OCI-LY3 (cell line): ENCODE measurements around the gene FMNL1.

ENCODE experiments used
- H2AFZ ChIP-seq: fragments of 200-600, 300-600 bp; shearing (Covaris generic); 2 replicates; pipeline ENCODE4 v1.6.0; 2014; ENCODE audit warnings: antibody characterized with exemption, low read depth, low read length
- H3K27ac ChIP-seq: fragments of 200-600, 300-600 bp; sonication (generic); 2 replicates; pipeline ENCODE4 v1.5.1; 2014; ENCODE audit warnings: mild to moderate bottlenecking, low read length, moderate library complexity, mixed read lengths
- H3K27me3 ChIP-seq: fragments of 200-600, 300-600 bp; sonication (generic); 2 replicates; pipeline ENCODE4 v1.6.1; 2014; ENCODE audit warnings: low read depth, low read length, mixed read lengths
- H3K36me3 ChIP-seq: fragments of 200-600, 300-600 bp; sonication (generic); replicated peaks from 2 replicates; pipeline ENCODE3; 2014; ENCODE audit warnings: low read depth, low read length, mixed read lengths
- H3K4me1 ChIP-seq: fragments of 300-600, 200-600 bp; sonication (generic); 2 replicates; pipeline ENCODE4 v1.6.1; 2014; ENCODE audit warnings: low read length, mixed read lengths
- H3K4me2 ChIP-seq: fragments of 200-600, 300-600 bp; sonication (generic); 2 replicates; pipeline ENCODE4 v1.6.1; 2014; ENCODE audit warnings: low read length, mixed read lengths
- H3K4me3 ChIP-seq: fragments of 300-600, 200-600 bp; sonication (generic); 2 replicates; pipeline ENCODE4 v1.5.1; 2014; ENCODE audit warnings: antibody characterized with exemption, mild to moderate bottlenecking, low read length, moderate library complexity
- H3K79me2 ChIP-seq: fragments of 300-600, 200-600 bp; shearing (Covaris generic); 2 replicates; pipeline ENCODE4 v1.6.1; 2014; ENCODE audit warnings: mild to moderate bottlenecking, low read length, mixed read lengths
- H3K9ac ChIP-seq: fragments of 300-600, 200-600 bp; shearing (Covaris generic); 2 replicates; pipeline ENCODE4 v1.6.0; 2014; ENCODE audit warnings: mild to moderate bottlenecking, low read length, moderate library complexity
- H3K9me3 ChIP-seq: fragments of 200-600, 300-600 bp; shearing (Covaris generic); 2 replicates; pipeline ENCODE4 v1.6.1; 2014; ENCODE audit warnings: low read length, mixed read lengths; ENCODE audit not compliant: insufficient read depth
- H4K20me1 ChIP-seq: fragments of 200-600, 300-600 bp; sonication (generic); 2 replicates; pipeline ENCODE4 v1.6.1; 2016; ENCODE audit warnings: low read length, mixed read lengths; ENCODE audit not compliant: insufficient read depth
- CTCF ChIP-seq: fragments of 200-600, 300-600 bp; sonication (generic); IDR thresholded peaks from 2 replicates; pipeline ENCODE4 v1.5.1; 2014; ENCODE audit warnings: antibody characterized with exemption, low read length, low read depth
- EZH2phosphoT487 ChIP-seq: fragments of 200-600 bp; shearing (Covaris generic); IDR thresholded peaks from 2 replicates; pipeline ENCODE4 v1.6.1; 2018; ENCODE audit warnings: antibody characterized with exemption, mixed run types, low read depth

FMNL1 gene

GRCh38 chr17:45289301-45290268, 67.9 kb downstream of the FMNL1 start:
- no peak overlapping the region for H2AFZ ChIP-seq
- H3K36me3 ChIP-seq: peaks cover 57% of the 10 kb centered on the region
- no peak overlapping the region for H3K4me2 ChIP-seq
- no peak overlapping the region for H3K27ac ChIP-seq
- H3K4me1 ChIP-seq: peaks cover 38% of the 10 kb centered on the region
- TF ChIP-seq EZH2phosphoT487 (no peak), CTCF (no peak)
- H3K9ac ChIP-seq: no peak overlapping the region
- H3K9me3 ChIP-seq: no peaks in the 10 kb centered on the region
- peaks cover 57% of the 10 kb centered on the region for H4K20me1 ChIP-seq
- H3K27me3 ChIP-seq: no peaks in the 10 kb centered on the region
- no peak overlapping the region for H3K4me3 ChIP-seq
- H3K79me2 ChIP-seq: peaks cover 58% of the 10 kb centered on the region

GRCh38 chr17:45290269-45290765, 68.6 kb downstream of the FMNL1 start:
- TF ChIP-seq EZH2phosphoT487: no peak
- no peak for TF ChIP-seq CTCF
- Histone ChIP-seq H3K4me2 (no peak overlapping the region), H4K20me1 (peaks cover 64% of the 10 kb centered on the region), H2AFZ (no peak overlapping the region), H3K36me3 (peaks cover 60% of the 10 kb centered on the region), H3K27me3 (no peaks in the 10 kb centered on the region), H3K4me3 (no peak overlapping the region), H3K27ac (no peak overlapping the region), H3K79me2 (peaks cover 65% of the 10 kb centered on the region), H3K4me1 (peaks cover 46% of the 10 kb centered on the region), H3K9me3 (no peaks in the 10 kb centered on the region), H3K9ac (no peak overlapping the region)

- Histone ChIP-seq H3K79me2 (peaks cover 75% of the 10 kb centered on the region), H3K4me1 (peaks cover 55% of the 10 kb centered on the region), H3K4me3 (no peak overlapping the region), H3K9ac (no peak overlapping the region), H3K36me3 (peaks cover 64% of the 10 kb centered on the region), H3K27me3 (no peaks in the 10 kb centered on the region), H2AFZ (no peak overlapping the region), H3K4me2 (no peak overlapping the region), H4K20me1 (peaks cover 71% of the 10 kb centered on the region), H3K27ac (peak overlapping the region; percentile 39; the same call in 1 of the 2 replicates), H3K9me3 (no peaks in the 10 kb centered on the region)
- TF ChIP-seq CTCF: no peak
- TF ChIP-seq EZH2phosphoT487: no peak
Measured at GRCh38 chr17:45291171-45291805, 69.6 kb downstream of the FMNL1 start.
